Measurements from ENCODE around the gene HEATR9.

The HEATR9 gene

GRCh38 chr17:35864853-35865252 lies 3.8 kb downstream of the HEATR9 start:
- DNase-seq (ENCODE audit: low read depth): no peak

- DNase-seq (ENCODE audit: low read depth): no peak
These were observed 12.1 kb downstream of the HEATR9 start for GRCh38 chr17:35856603-35857002.

DNA sequence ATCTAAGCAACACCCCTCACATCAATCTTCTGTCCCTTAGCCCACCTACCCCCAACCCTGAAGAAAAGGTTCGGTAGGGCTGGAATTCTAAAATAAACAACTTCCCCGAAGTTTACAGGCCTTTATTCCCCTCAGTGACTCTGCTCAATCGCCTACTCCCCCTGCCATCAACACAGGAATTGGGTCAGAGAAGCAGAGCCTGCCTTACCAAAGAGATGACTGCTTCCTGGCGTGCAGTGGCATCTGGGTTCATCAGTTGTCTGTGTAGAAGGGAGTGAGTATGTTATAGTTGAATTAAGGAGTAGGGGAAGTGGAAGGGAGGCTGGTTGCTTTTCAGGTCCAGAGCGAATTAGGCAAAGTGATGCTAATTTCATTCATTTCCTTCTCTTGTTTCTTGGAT lies 12.7 kb downstream of the HEATR9 start:
- DNase-seq (ENCODE audit: low read depth): no peak

DNA sequence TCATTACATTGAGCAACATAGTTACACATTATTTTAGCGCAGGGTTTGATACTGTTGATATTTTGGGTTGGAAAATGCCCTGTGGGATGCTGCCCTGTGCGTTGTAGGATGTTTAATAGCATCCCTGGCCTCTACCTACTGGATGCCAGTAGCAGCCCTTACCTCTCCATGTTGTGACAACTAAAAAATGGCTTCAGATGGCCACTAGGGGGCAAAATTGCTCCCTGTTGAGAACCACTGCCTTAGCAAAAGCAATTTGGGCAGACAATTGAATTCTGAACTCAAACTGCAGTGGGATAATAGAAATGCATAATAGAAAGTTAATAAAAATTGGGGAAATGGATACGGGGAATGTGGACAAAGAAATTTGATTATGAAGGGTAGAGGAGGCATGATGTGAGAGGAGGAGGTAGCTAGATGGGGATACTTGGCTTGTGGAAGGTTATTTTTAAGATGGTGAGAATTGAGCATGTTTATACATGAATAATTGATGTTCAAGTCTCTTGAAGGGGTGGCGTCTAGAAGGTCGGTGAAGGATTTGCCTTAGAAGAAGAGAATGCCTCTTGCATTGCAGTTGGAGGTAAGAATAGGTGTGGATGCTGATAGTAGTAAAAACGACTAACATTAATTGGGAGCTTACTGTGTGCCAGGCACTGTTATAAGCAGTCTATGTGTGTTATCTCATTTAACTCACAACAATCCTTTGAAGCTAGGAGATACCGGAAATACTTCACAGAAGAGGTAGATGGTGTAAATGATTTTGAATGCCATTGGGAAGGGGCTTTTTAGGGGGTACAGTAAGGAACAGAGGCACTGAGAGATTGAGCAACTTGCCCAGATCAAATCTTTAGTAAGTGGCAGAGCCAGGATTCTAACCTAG lies 19.0 kb downstream of the HEATR9 start:
- no peak for DNase-seq (ENCODE audit: low read depth)

DNA sequence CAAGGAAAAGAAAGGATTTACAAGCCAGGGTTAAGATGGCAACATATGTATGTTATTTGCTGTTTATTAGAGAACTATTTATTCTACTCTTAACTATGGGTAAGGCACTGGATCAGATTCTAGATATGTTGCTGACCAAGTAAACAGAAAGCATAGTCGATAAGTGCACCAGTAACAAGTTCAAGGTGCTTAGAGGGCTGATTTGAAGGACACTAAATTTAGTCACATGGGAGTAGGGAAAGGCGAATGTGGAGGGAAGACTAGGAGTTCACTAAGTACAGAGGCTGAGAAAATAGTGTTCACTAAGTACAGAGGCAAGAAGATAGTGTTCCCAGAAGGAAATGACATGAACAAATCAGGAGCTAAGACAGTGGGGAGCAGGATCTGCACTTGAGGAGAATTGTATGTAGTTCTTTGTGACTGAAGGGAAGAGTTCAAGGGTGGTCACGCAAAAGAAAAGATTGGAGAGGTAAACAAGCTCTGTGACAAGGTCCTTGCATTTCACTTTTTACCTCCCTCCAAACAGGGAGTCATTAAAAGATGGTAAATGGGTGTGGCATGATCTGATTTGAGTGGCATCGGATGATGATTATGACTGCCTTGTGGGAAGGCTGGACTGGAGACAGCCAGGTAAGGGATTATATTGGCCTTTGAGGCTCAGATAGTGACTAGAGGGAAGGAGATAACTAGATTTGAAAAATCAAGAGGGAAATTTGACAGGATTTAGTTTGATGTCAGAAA lies 20.9 kb downstream of the HEATR9 start:
- DNase-seq (ENCODE audit: low read depth): no peak

GRCh38 chr17:35847006-35847405 lies 21.7 kb downstream of the HEATR9 start:
- DNase-seq (ENCODE audit: low read depth): no peak

- no peak for DNase-seq (ENCODE audit: low read depth)
These were observed 22.5 kb downstream of the HEATR9 start for GRCh38 chr17:35846055-35846809.

GRCh38 chr17:35844547-35844946 lies 24.1 kb downstream of the HEATR9 start:
- DNase-seq (ENCODE audit: low read depth): no peak

- no peak for DNase-seq (ENCODE audit: low read depth)
These were observed 25.0 kb downstream of the HEATR9 start for GRCh38 chr17:35843698-35844097.

DNA sequence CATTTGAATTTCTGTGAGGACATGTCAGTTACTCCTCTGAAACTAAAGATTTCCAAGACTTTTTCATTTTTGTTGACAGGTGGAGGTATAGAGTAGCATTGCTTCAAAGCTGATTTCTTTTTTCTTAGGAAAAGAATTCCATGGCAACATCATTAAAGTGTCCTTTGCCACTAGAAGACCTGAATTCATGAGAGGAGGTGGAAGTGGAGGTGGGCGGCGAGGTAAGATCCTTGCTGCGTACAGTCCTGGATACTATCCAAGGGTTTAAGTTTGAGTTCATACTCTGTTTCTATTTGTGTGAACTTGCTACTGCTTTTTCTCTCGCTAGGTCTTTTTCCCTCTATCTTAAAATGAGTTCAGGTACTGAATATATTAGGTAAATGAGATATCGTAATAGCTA lies 26.5 kb downstream of the HEATR9 start:
- DNase-seq (ENCODE audit: low read depth): no peak

DNA sequence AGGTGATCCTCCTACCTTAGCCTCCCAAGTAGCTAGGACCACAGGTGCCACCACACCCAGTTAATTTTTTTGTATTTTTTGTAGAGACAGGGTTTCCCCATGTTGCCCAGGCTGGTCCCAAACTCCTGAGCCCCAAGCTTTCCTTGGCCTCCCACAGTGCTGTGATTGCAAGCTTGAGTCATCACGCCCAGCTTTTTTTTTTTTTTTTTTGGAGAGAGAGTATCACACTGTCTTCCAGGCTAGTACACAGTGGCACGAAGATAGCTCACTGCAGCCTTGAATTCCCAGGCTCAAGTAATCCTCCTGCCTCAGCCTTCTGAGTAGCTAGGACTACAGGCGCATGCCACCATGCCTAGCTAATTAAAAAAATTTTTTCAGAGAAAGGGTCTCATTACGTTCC lies 27.2 kb downstream of the HEATR9 start:
- DNase-seq (ENCODE audit: low read depth): no peak

- no peak for DNase-seq (ENCODE audit: low read depth)
These were observed 27.6 kb downstream of the HEATR9 start for GRCh38 chr17:35841101-35841500.

GRCh38 chr17:35825206-35825605 lies 43.5 kb downstream of the HEATR9 start:
- DNase-seq (ENCODE audit: low read depth): no peak

DNA sequence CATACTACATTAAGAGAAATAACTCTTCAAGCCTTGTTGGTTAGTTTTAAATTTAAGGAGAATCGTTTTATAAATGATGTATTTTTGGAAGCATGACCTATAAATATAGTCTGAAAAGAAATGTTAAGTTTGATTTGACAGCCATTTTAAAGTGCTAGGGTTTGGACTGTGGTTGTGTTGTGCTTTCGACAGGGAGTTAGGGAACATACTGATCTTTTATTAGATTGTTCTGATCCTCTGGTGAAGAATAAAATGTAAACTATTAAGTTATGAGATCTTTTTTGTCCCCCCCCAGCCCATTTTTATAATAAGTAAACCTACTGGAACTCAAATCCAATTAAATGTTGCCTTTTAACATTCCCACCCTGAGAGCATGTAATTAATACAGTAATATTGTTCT lies 47.4 kb downstream of the HEATR9 start:
- DNase-seq (ENCODE audit: low read depth): no peak

GRCh38 chr17:35819455-35819854 lies 49.2 kb downstream of the HEATR9 start:
- DNase-seq (ENCODE audit: low read depth): no peak

DNA sequence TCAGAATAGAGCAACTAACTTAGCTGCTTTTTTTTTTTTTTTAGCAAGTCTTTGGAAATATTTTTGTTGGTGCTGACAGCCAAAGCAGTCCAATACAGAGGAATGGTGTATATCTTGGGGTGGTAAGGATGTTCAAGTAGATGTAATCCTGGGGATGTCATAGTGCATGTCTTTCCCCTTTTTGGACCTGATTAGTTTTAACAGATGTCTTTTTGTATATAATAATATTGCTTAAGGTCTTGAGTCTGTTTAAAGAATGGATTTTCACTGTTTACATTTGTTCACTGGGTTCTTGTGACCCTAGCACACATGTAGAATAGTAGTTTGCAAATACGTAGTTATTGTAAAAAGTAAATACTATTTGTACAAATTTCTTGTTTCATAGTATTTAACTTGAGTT lies 51.5 kb downstream of the HEATR9 start:
- DNase-seq (ENCODE audit: low read depth): no peak

GRCh38 chr17:35816723-35817122 lies 52.0 kb downstream of the HEATR9 start:
- no peak for DNase-seq (ENCODE audit: low read depth)

DNA sequence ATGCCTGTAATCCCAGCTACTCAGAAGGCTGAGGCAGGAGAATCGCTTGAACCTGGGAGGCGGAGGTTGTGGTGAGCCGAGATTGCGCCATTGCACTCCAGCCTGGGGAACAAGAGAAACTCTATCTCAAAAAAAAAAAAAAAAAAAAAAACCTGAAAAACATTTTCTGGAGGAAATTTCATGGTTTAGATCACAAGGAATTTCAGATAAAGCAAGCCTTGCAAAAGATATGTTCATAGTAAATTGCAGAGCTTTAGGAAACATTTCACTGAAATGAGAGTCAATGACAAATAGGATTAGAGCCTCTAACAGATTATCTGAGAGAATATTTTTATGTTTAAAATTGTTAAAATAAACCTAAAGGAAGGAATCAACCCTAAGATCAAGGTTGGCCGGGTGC lies 56.2 kb downstream of the HEATR9 start:
- DNase-seq (ENCODE audit: low read depth): no peak

DNA sequence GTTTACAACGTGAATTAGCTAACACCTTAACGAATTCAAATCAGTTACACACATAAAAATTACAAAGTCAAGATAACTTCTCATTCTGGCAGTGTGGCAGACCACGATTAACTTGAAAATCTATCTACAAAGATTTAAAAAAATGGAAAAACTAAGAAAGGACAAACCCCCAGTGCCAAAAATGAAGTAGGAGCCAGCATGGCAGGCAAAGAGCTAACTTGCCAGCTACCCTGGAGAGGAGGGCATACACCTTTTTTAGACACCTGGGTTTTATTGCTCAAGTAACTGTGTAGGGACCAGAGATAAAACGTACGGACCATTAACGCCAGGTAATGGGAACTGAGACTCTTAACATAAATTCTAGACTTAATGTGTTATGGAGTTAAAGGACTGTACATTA lies 56.9 kb downstream of the HEATR9 start:
- no peak for DNase-seq (ENCODE audit: low read depth)

- no peak for DNase-seq (ENCODE audit: low read depth)
These were observed 58.7 kb downstream of the HEATR9 start for GRCh38 chr17:35809855-35810461.

DNA sequence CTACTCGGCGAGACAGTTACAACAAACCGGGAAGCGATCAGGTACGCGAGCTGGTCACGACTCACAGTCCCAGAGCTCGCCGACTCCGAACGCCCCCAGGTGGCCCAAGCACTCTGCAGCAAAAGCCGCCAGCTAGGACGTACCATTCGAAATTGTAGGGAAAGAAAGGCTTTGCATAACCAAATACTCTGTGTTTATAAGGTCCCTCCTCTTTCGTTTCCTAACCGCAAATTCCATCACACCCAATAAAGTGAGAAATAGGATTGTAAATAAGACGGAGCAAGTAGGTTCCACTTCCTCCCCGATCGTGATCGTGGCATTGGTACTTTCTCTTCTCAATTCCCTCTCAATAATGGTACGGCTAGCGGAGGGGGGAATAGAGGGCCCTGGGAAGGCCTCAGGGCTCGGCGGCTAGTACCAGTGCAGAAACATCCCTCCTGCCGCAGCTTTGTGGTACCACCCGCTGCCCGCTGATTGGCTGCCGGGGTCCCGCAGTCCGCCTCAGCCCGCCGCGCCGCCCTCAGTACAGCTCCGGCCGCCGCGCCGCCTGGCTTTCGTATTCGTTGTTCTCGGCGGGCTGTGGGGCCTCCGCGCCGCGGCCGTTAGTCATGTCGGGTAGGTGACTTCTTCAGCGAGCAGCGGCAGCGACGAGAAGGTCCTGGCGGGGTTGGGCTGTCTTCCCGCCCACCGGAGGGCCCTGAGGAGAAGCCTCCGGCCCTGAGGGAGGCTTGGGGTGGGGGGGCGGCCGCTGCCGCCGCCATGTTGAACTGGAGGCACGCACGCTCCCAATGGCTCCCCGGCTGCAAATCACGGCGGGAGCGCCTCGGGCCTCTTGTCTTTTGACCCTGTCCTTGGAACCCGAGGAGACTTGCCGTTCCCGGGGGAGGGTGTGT lies 59.5 kb downstream of the HEATR9 start, which contains the start of gene TAF15:
Gene TAF15, plus strand, starts transcription at position 523 of the 893 bp plus-strand sequence. Its CDS starts 86 bp downstream, at position 609.
- peak; percentile 82 for DNase-seq (ENCODE audit: low read depth)

All from HS-27A (cell line).